HUES6 (cell line): ENCODE results near the gene PLXDC2.

Experiments
- H3K27ac ChIP-seq: 2 replicates; pipeline ENCODE4 v1.7.0; 2013; ENCODE audit warnings: low read depth, mild to moderate bottlenecking, low read length, inconsistent platforms
- H3K27me3 ChIP-seq: 2 replicates; pipeline ENCODE4 v1.6.1; 2013; ENCODE audit warnings: low read length; ENCODE audit not compliant: control insufficient read depth, insufficient read depth
- H3K36me3 ChIP-seq: 2 replicates; pipeline ENCODE4 v1.6.1; 2013; ENCODE audit warnings: low read length; ENCODE audit not compliant: control insufficient read depth, insufficient read depth
- H3K4me1 ChIP-seq: 2 replicates; pipeline ENCODE4 v1.6.1; 2013; ENCODE audit warnings: low read length; ENCODE audit not compliant: control insufficient read depth, insufficient read depth
- H3K4me3 ChIP-seq: 2 replicates; pipeline ENCODE4 v1.5.1; 2013; ENCODE audit warnings: low read depth, low read length
- H3K9ac ChIP-seq: one replicate; pipeline ENCODE4 v1.6.1; 2013; ENCODE audit warnings: mild to moderate bottlenecking, low read length
- H3K9me3 ChIP-seq: 2 replicates; pipeline ENCODE4 v1.6.1; 2013; ENCODE audit warnings: low read depth, low read length; ENCODE audit not compliant: control insufficient read depth, insufficient read depth

Gene PLXDC2

DNA sequence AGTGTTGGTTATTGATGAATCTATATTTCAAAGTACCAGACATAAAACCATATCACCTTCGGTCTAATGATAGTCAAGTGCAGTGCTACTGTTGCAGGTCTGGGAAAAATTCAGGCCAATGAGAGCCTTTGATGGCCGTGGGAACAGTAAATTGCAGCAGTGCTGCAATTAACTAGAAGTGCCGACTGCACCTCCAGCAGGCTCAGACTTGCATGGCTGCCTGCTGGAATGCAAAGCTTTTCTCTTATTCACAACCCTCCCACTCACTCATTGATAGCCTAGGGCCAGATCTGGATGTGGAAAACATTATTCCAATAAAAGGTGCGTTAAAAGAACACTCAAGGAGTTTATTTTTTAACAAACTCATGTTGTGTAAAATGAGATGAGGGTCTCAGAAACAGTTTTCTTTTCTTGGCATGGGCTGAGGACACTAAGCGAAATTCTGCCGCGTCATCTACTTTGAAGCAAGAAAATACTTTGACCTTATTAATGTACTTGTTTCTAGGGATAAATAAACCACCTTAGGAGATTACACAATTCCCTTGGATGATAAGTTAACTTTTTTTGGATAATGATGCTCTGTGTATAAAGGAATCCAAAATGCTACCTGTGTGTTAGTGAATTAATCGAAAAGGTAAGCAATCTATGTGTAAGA is 17.1 kb downstream of the PLXDC2 start:
- Histone ChIP-seq H3K27me3 (no peaks in the 10 kb centered on the region), H3K36me3 (no peaks in the 10 kb centered on the region), H3K4me1 (peaks cover 46% of the 10 kb centered on the region), H3K4me3 (no peak overlapping the region), H3K27ac (peak overlapping the region; percentile 64), H3K9ac (no peak overlapping the region), H3K9me3 (0 out of 2 replicates have a peak, but pooled peaks cover 5% of the 10 kb centered on the region)

GRCh38 chr10:19835952-19836351 is 19.7 kb downstream of the PLXDC2 start:
- Histone ChIP-seq H3K9ac (no peak overlapping the region), H3K4me1 (peaks cover 45% of the 10 kb centered on the region), H3K4me3 (no peak overlapping the region), H3K36me3 (no peaks in the 10 kb centered on the region), H3K27me3 (no peaks in the 10 kb centered on the region), H3K27ac (no peak overlapping the region), H3K9me3 (0 out of 2 replicates have a peak, but pooled peaks cover 5% of the 10 kb centered on the region)

DNA sequence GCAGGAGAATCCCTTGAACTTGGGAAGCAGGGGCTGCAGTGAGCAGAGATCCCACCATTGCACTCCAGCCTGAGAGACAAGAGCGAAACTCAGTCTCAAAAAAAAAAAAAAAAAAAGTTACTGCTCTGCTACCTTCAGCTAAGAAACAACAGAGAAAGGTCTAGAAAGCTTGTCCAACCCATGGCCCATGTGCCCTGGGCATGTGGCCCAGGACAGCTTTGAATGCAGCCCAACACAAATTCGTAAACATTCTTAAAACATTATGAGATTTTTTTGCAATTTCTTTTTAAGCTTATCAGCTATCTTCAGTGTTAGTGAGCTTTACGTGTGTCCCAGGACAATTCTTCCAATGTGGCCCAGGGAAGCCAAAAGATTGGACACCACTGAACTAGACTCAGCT is 22.9 kb downstream of the PLXDC2 start:
- H3K9ac ChIP-seq, result no peak overlapping the region

DNA sequence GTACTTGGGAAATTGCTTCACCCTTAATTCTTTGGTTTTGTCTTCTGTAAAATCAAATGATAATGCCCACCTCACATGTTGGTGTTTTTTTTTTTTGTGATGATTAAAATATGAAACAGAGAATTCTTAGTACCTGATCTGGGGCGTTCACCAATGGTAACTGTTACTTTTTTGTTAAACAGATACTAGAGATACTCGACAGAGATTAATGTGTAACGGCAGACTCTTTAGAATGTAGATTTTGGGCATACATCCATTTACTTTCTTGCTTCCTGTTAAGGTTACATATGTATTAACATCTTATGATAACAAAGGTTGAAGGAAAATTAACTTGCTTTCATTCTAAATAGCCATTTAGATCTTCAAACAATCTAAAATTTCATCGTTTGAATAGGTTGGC is 23.3 kb downstream of the PLXDC2 start:
- H3K27me3 ChIP-seq, result no peaks in the 10 kb centered on the region
- no peaks in the 10 kb centered on the region for H3K9me3 ChIP-seq
- H3K27ac ChIP-seq, result no peak overlapping the region
- no peaks in the 10 kb centered on the region for H3K36me3 ChIP-seq
- H3K4me1 ChIP-seq, result peaks cover 40% of the 10 kb centered on the region
- H3K4me3 ChIP-seq, result no peak overlapping the region
- H3K9ac ChIP-seq, result no peak overlapping the region

More for the DNA sequence above, 22.9 kb downstream of the PLXDC2 start:
- no peak overlapping the region for H3K4me3 ChIP-seq
- no peaks in the 10 kb centered on the region for H3K9me3 ChIP-seq
- peaks cover 40% of the 10 kb centered on the region for H3K4me1 ChIP-seq
- H3K27ac ChIP-seq, result no peak overlapping the region
- H3K27me3 ChIP-seq, result no peaks in the 10 kb centered on the region
- H3K36me3 ChIP-seq, result no peaks in the 10 kb centered on the region

- no peak overlapping the region for H3K27ac ChIP-seq
- no peaks in the 10 kb centered on the region for H3K36me3 ChIP-seq
- no peaks in the 10 kb centered on the region for H3K27me3 ChIP-seq
- no peak overlapping the region for H3K9ac ChIP-seq
- no peaks in the 10 kb centered on the region for H3K9me3 ChIP-seq
- no peak overlapping the region for H3K4me3 ChIP-seq
- H3K4me1 ChIP-seq, result peaks cover 34% of the 10 kb centered on the region
These were observed 24.5 kb downstream of the PLXDC2 start for GRCh38 chr10:19840776-19841175.

DNA sequence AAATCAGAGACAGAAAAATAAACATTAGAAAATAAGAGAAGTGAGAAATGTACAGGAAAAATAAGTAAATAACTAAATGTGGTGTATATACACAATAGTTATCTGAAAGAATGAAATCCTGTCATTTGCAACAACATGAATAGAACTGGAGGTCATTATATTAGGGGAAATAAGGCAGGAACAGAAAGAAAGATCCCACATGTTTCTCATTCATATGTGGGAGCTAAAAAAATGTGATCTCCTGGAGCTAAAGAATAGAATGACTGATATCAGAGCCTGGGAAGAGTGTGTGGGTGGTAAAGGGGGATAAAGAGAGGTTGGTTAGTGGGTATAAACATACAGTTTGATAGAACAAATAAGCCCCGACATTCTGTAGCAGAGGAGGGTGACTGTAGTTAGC is 27.3 kb downstream of the PLXDC2 start:
- Histone ChIP-seq H3K27ac (no peak overlapping the region), H3K36me3 (no peaks in the 10 kb centered on the region), H3K9me3 (no peaks in the 10 kb centered on the region), H3K4me3 (no peak overlapping the region), H3K9ac (no peak overlapping the region), H3K27me3 (no peaks in the 10 kb centered on the region), H3K4me1 (peaks cover 30% of the 10 kb centered on the region)

DNA sequence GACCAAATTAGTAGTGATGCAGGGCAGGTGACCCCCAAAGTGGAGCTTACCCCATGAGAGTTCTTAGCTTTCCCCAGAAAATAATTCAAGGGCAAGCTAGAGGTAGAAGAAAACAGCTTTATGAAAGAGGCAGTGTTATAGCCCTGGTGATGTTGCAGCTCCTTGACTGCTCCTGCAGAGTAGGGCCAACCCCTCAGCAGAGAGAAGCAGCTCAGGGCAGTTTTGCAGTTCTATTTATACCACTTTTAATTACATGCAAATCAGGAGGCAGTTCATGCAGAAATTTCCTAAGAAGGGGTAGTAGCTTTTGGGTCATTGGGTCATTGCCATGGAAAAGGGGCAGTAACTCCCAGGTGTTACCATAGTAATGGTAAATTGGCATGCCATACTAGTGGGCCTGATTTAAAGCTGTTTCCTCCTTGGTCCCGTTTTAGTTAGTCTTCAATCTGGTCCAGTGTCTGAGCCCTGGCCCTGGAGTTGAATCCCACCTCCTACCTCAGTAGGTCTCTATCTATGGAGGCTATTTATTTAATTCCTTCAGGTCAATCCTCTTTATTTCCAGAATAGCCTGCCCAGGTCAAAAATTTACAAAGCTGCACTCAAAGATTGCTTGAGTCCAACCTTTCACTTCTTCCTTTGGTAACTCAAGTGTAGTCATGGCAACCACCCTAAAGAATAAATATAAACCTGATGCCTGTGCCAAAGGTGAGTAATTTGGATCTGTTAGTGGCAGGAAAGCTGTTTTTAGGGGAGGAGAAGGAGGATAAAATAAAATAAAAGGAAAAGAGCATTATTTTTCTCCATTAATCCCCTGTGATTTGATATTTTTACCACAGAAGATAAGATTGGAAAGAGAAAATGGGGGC is 29.5 kb downstream of the PLXDC2 start:
- Histone ChIP-seq H3K27ac (no peak overlapping the region), H3K9ac (no peak overlapping the region), H3K4me1 (peaks cover 21% of the 10 kb centered on the region; the same call in 1 of the 2 replicates), H3K27me3 (no peaks in the 10 kb centered on the region), H3K9me3 (no peaks in the 10 kb centered on the region), H3K4me3 (no peak overlapping the region), H3K36me3 (no peaks in the 10 kb centered on the region)

- no peak overlapping the region for H3K27ac ChIP-seq
These were observed 31.1 kb downstream of the PLXDC2 start for GRCh38 chr10:19847321-19847720.

DNA sequence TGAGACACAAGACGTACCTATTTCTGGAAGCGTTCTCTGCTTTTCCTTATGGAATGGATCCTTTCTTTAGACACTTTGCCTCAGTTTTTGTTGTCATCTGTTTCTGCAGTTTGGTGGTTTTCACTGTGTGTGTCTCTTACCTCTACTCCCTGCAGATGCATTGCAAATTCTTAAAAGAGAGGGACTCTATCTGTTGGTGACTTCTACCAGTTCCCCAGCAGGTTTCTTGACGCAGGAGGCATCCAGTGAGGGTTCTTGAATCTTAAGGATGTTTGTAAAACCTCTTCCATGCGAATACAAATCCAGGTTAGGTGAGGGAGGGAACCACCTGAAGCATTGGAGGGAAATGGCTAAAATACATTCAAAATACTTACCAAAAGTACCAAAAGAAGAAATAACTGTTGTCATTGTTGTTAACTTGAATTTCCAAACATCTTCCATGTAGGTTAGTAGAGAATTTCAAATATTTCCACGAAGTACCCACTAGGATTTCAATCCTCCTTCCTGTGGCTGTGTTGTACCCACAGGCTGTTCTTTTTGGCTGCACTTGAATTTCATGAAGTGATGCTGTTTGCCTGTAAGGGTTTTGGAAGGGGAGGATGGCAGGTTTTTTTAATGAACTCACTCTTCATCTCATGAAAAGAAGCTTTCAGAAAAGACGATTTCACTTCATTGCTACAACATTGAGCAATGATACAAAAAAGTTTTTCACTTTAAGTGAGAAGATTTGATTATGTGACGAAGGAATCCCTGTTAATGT is 32.2 kb downstream of the PLXDC2 start:
- no peaks in the 10 kb centered on the region for H3K36me3 ChIP-seq
- H3K27ac ChIP-seq, result no peak overlapping the region
- H3K4me3 ChIP-seq, result no peak overlapping the region
- H3K27me3 ChIP-seq, result no peaks in the 10 kb centered on the region
- peaks cover 19% of the 10 kb centered on the region; the same call in 1 of the 2 replicates for H3K4me1 ChIP-seq
- no peak overlapping the region for H3K9ac ChIP-seq
- no peaks in the 10 kb centered on the region for H3K9me3 ChIP-seq

More at GRCh38 chr10:19847321-19847720, 31.1 kb downstream of the PLXDC2 start:
- no peak overlapping the region for H3K4me3 ChIP-seq
- no peak overlapping the region for H3K9ac ChIP-seq
- H3K27me3 ChIP-seq, result no peaks in the 10 kb centered on the region
- H3K36me3 ChIP-seq, result no peaks in the 10 kb centered on the region
- H3K4me1 ChIP-seq, result peaks cover 21% of the 10 kb centered on the region; the same call in 1 of the 2 replicates
- H3K9me3 ChIP-seq, result no peaks in the 10 kb centered on the region

- H3K9ac ChIP-seq, result no peak overlapping the region
- peaks cover 5% of the 10 kb centered on the region; the same call in 1 of the 2 replicates for H3K4me1 ChIP-seq
- H3K36me3 ChIP-seq, result no peaks in the 10 kb centered on the region
- H3K27ac ChIP-seq, result no peak overlapping the region
- H3K9me3 ChIP-seq, result no peaks in the 10 kb centered on the region
- H3K4me3 ChIP-seq, result no peak overlapping the region
- no peaks in the 10 kb centered on the region for H3K27me3 ChIP-seq
These were observed 37.6 kb downstream of the PLXDC2 start for GRCh38 chr10:19853831-19854230.
